Activated T-helper 17 cell treated with anti-CD3 and anti-CD28 coated beads, Interleukin-2, amount 50 U/mL, for 72 hours (primary cell): Measurements from ENCODE around the gene SLC7A10. TPM values are rescaled to one million over a fixed set of nuclear protein-coding genes. Genes with fewer than 3 reads are reported as not detected.
"Not testable (repeated sequence)": the region's sequence is repeated elsewhere in the genome, so short reads cannot be mapped to it uniquely, and the experiment has no call there.

ENCODE experiments used
- ATAC-seq: fragments of 150-1000 bp; cut with Tn5 transposase; replicated peaks from 2 replicates; pipeline ENCODE4 v1.10.0; 2021; ENCODE audit warnings: mild to moderate bottlenecking, moderate library complexity
- H3K27ac Mint-ChIP-seq: one replicate; pipeline ENCODE4 v1.8.0; 2022; ENCODE audit warnings: mixed read lengths
- H3K27me3 Mint-ChIP-seq: one replicate; pipeline ENCODE4 v1.8.0; 2022; ENCODE audit warnings: mixed read lengths
- H3K36me3 Mint-ChIP-seq: one replicate; pipeline ENCODE4 v1.8.0; 2022; ENCODE audit warnings: low read depth, mild to moderate bottlenecking, mixed read lengths
- H3K4me1 Mint-ChIP-seq: one replicate; pipeline ENCODE4 v1.8.0; 2022; ENCODE audit warnings: mixed read lengths
- H3K4me3 Mint-ChIP-seq: one replicate; pipeline ENCODE4 v1.8.0; 2022; ENCODE audit warnings: mild to moderate bottlenecking, mixed read lengths
- H3K9me3 Mint-ChIP-seq: one replicate; pipeline ENCODE4 v1.8.0; 2022; ENCODE audit warnings: mixed read lengths
- total RNA-seq, 2 donors: library from RNA; stranded (reverse); gene quantifications; one replicate each; pipeline ENCODE4 v1.2.3, GENCODE V29; 2022

SLC7A10 gene
- total RNA-seq, 2 donors from 2014 or later, result not detected

DNA sequence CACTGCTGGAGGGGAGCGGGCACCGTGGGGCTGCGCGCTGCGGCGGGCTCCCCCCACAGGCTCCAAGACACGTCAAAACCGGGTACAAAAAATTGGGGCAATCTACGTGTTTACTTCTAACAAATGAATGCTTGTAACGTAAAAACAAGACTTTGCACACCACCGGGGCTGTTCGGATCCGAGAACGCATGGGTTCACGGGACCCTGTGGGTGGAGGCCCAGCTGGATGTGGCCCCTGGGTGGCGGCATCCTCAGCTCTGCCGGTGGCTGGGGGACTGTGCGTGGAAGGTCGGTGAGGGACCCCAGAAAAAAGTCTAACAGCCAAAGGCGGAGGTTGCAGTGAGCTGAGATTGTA lies 10.3 kb upstream of the SLC7A10 start:
- peaks cover 8% of the 10 kb centered on the region for H3K27me3 Mint-ChIP-seq
- H3K27ac Mint-ChIP-seq, result peak overlapping the region; percentile 63
- H3K36me3 Mint-ChIP-seq, result no peaks in the 10 kb centered on the region
- peak overlapping the region; percentile 73 for H3K4me3 Mint-ChIP-seq
- peaks cover 6% of the 10 kb centered on the region for H3K4me1 Mint-ChIP-seq
- H3K9me3 Mint-ChIP-seq, result no peaks in the 10 kb centered on the region
- peak; percentile 30 for ATAC-seq

DNA sequence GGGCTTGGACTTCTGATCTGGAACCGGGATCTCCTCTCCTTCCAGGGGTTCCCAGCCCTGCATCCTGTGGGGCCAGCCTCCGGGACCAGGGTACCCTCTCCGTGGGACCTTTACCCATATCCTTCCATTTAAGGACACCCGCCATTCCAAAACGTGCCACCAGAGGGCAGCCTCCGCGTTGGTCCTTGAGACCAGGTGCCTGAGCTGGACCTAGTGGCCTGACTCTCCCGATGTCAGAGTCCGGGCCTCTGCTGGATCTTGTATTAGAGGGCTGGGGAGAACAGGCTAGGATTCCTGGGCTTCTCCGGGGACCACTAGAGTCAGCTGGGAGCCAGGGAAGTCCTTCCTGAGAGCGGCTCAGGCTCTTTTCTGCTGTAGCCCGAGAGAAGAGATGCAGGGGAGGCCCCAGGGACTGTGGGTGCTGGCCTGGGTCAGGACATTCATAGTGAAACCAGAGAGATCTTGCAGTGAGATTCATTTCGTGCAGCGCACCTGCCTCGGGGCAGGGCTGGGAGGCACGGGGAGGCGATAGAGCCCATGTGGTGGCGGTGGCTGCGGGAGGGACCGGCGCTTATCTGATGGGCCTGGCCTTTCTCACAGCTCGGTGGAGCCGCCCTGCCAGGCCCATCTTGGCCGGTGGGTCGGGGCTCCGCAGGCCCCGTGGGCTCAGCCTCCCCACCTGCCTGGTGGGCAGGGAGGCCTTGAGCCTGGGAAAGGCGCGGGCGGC lies 9.8 kb upstream of the SLC7A10 start:
- Mint-ChIP-seq H3K36me3 (no peaks in the 10 kb centered on the region), H3K27ac (peak overlapping the region; percentile 63), H3K9me3 (no peaks in the 10 kb centered on the region), H3K4me3 (peak overlapping the region; percentile 73), H3K27me3 (peaks cover 13% of the 10 kb centered on the region), H3K4me1 (peaks cover 6% of the 10 kb centered on the region)
- peak; percentile 99 for ATAC-seq

- no peak for ATAC-seq
- H3K36me3 Mint-ChIP-seq, result no peaks in the 10 kb centered on the region
These were observed 9.1 kb upstream of the SLC7A10 start for GRCh38 chr19:33234736-33235135.

DNA sequence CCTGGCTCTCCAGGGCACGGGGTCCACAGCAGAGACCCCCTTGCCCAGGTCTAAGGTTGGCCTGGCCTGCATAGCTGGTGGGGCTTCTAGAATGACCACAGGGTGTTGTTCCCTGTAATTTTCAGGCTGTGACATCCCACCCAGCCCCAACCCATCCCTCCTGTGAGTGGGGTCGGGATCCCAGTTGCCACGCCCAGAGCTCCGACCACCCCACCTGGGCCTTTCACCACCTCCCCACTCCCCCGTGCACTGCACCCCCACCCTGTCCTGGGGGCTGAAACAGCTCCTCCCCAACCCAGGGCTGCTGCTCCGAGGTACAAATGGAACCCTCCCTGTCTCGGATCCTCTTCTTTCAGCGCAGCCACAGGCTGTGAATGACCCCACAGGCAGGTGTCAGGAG lies 8.4 kb upstream of the SLC7A10 start:
- H3K4me3 Mint-ChIP-seq, result no peak overlapping the region
- no peaks in the 10 kb centered on the region for H3K36me3 Mint-ChIP-seq
- H3K27me3 Mint-ChIP-seq, result peaks cover 18% of the 10 kb centered on the region
- no peaks in the 10 kb centered on the region for H3K9me3 Mint-ChIP-seq
- H3K4me1 Mint-ChIP-seq, result peaks cover 6% of the 10 kb centered on the region
- ATAC-seq, result no peak
- no peak overlapping the region for H3K27ac Mint-ChIP-seq

More at GRCh38 chr19:33234736-33235135, 9.1 kb upstream of the SLC7A10 start:
- H3K9me3 Mint-ChIP-seq, result no peaks in the 10 kb centered on the region
- peaks cover 16% of the 10 kb centered on the region for H3K27me3 Mint-ChIP-seq
- H3K27ac Mint-ChIP-seq, result no peak overlapping the region
- H3K4me1 Mint-ChIP-seq, result peaks cover 6% of the 10 kb centered on the region
- no peak overlapping the region for H3K4me3 Mint-ChIP-seq

DNA sequence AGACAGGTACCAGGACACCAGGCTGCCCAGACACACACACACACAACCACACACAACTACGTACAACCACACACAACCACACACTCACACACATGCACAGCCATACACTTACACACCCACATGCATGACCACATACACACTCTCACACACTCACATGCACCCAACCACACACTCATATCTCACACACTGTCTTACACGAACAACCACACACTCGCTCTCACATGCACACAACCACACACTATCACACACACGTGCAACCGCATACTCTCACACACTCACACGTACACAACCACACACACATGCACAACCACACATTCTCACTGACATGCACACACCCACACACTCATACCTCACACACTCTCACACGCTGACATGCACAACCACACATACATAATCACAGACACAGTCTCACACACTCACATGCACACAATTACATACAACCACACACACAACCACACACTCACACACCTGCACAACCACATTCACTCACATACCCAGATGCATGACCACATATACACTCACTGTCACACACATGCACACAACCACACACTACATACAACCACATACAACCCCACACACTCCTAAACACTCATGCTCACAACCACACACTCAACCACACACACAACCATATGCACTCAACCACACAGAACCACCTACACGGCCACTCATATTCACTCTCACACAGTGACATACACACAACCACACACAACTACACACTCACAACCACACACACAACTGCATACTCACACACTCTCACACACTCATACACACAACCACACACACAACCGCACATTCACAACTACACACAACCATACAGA lies 7.6 kb upstream of the SLC7A10 start:
- Mint-ChIP-seq H3K4me1 (peaks cover 6% of the 10 kb centered on the region), H3K9me3 (no peaks in the 10 kb centered on the region), H3K27me3 (peaks cover 22% of the 10 kb centered on the region), H3K4me3 (no peak overlapping the region), H3K27ac (no peak overlapping the region), H3K36me3 (no peaks in the 10 kb centered on the region)
- ATAC-seq, result no peak

- Mint-ChIP-seq H3K9me3 (peaks cover 3% of the 10 kb centered on the region), H3K36me3 (peaks cover 3% of the 10 kb centered on the region)
These were observed 7.0 kb upstream of the SLC7A10 start for GRCh38 chr19:33232656-33233055.

DNA sequence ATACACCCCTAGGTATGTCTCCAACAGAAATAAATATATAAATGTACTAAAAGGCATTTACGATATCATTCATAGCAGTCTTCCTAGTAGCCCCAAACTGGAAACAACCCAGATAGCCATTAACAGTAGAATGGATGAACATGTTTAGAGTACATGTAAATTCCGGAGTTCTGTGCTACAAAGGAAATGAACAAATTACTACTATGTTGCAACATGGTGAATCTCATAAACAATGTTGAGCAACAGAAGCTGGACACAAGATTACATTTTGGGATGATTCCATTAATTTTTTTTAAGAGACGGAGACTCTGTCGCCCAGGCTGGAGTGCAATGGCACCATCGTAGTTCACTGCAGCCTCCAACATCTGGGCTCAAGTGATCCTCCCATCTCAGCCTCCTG lies 5.9 kb upstream of the SLC7A10 start:
- Mint-ChIP-seq H3K4me3 (no peak overlapping the region), H3K27me3 (peaks cover 29% of the 10 kb centered on the region), H3K9me3 (peaks cover 5% of the 10 kb centered on the region), H3K4me1 (peaks cover 6% of the 10 kb centered on the region), H3K36me3 (peaks cover 5% of the 10 kb centered on the region), H3K27ac (no peak overlapping the region)
- no peak for ATAC-seq

More at GRCh38 chr19:33232656-33233055, 7.0 kb upstream of the SLC7A10 start:
- Mint-ChIP-seq H3K27ac (no peak overlapping the region), H3K4me3 (no peak overlapping the region), H3K27me3 (peaks cover 22% of the 10 kb centered on the region), H3K4me1 (peaks cover 6% of the 10 kb centered on the region)
- no peak for ATAC-seq

DNA sequence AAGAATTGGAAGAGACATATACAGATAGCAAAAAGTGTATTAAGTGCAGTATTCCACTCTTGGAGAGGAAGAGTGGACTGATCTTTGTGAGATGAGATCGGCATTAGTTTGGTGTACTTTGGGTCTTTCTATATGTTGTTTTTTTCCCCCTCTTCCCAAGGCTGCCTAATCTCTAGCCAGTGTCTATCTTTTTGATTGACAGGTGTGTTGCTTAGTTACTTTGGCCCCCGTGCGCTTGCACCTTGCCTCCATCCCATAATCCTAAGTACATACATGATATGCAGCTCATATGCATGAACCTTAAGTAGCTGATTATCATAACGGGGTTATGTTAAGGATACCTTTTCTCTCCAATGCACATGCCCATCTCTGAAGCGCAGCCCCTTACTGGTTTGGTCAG lies 4.3 kb upstream of the SLC7A10 start:
- Mint-ChIP-seq H3K4me3 (no peak overlapping the region), H3K4me1 (no peaks in the 10 kb centered on the region), H3K36me3 (peaks cover 5% of the 10 kb centered on the region), H3K27me3 (peaks cover 38% of the 10 kb centered on the region), H3K9me3 (peaks cover 5% of the 10 kb centered on the region), H3K27ac (no peak overlapping the region)
- ATAC-seq, result no peak

GRCh38 chr19:33227870-33228599 lies 2.4 kb upstream of the SLC7A10 start:
- ATAC-seq, result no peak
- H3K27me3 Mint-ChIP-seq, result peaks cover 47% of the 10 kb centered on the region
- no peak overlapping the region for H3K4me3 Mint-ChIP-seq
- peaks cover 5% of the 10 kb centered on the region for H3K36me3 Mint-ChIP-seq
- H3K27ac Mint-ChIP-seq, result no peak overlapping the region
- no peaks in the 10 kb centered on the region for H3K4me1 Mint-ChIP-seq
- peaks cover 5% of the 10 kb centered on the region for H3K9me3 Mint-ChIP-seq

GRCh38 chr19:33227242-33227650 lies 1.6 kb upstream of the SLC7A10 start:
- peaks cover 53% of the 10 kb centered on the region for H3K27me3 Mint-ChIP-seq

GRCh38 chr19:33226550-33227241 lies 1.0 kb upstream of the SLC7A10 start:
- peaks cover 5% of the 10 kb centered on the region for H3K36me3 Mint-ChIP-seq
- H3K9me3 Mint-ChIP-seq, result peaks cover 5% of the 10 kb centered on the region
- H3K4me3 Mint-ChIP-seq, result peak overlapping the region; percentile 50
- peak; percentile 47 for ATAC-seq
- no peaks in the 10 kb centered on the region for H3K4me1 Mint-ChIP-seq
- H3K27ac Mint-ChIP-seq, result no peak overlapping the region
- H3K27me3 Mint-ChIP-seq, result peaks cover 53% of the 10 kb centered on the region

More at GRCh38 chr19:33227242-33227650, 1.6 kb upstream of the SLC7A10 start:
- Mint-ChIP-seq H3K9me3 (peaks cover 5% of the 10 kb centered on the region), H3K4me3 (peak overlapping the region; percentile 50), H3K36me3 (peaks cover 5% of the 10 kb centered on the region), H3K4me1 (no peaks in the 10 kb centered on the region), H3K27ac (no peak overlapping the region)
- no peak for ATAC-seq

- H3K27me3 Mint-ChIP-seq, result peaks cover 58% of the 10 kb centered on the region
- no peak overlapping the region for H3K27ac Mint-ChIP-seq
- peaks cover 3% of the 10 kb centered on the region for H3K4me1 Mint-ChIP-seq
- H3K4me3 Mint-ChIP-seq, result no peak overlapping the region
- peaks cover 5% of the 10 kb centered on the region for H3K9me3 Mint-ChIP-seq
- H3K36me3 Mint-ChIP-seq, result peaks cover 5% of the 10 kb centered on the region
- no peak for ATAC-seq
These were observed 774 bp downstream of the SLC7A10 start for GRCh38 chr19:33224694-33225457.

GRCh38 chr19:33222255-33222654 lies 3.4 kb downstream of the SLC7A10 start:
- H3K36me3 Mint-ChIP-seq, H3K9me3 Mint-ChIP-seq, H3K4me1 Mint-ChIP-seq, H3K27ac Mint-ChIP-seq, H3K4me3 Mint-ChIP-seq, ATAC-seq: not testable (repeated sequence)
- peaks cover 40% of the 10 kb centered on the region for H3K27me3 Mint-ChIP-seq
